HEK293 (cell line): Measurements from ENCODE around the gene MAGEA10.
"Not testable (repeated sequence)": the region's sequence is repeated elsewhere in the genome, so short reads cannot be mapped to it uniquely, and the experiment has no call there.

Source experiments
- CTCF ChIA-PET: fragments of 350-600 bp; formaldehyde crosslinking; extraction: SDS; loops from one replicate; lab custom pipeline; 2021; ENCODE audit warnings: antibody characterized with exemption; lab: Yijun Ruan, JAX
- POLR2A ChIA-PET: fragments of 300-600 bp; formaldehyde crosslinking; extraction: SDS; loops from one replicate; lab custom pipeline; 2020; ENCODE audit warnings: antibody characterized with exemption, inconsistent platforms; lab: Yijun Ruan, JAX
- H3K27ac ChIP-seq: fragments of 200-500 bp; sonication (Bioruptor generic); 2 replicates; pipeline ENCODE4 v1.5.1; 2014; ENCODE audit warnings: low read depth, low read length, control low read depth, inconsistent platforms; ENCODE audit errors: extremely low read depth
- H3K36me3 ChIP-seq, 2 experiments: fragments of 200-500 bp in 1 of 2; sonication (Bioruptor generic) in 1 of 2; 1 replicate in 1 of 2; 2 replicates in 1 of 2; pipeline ENCODE4 v1.5.1; 2014 to 2017; ENCODE audit warnings: inconsistent platforms in 2 of 2, low read length in 2 of 2; ENCODE audit not compliant: control insufficient read depth in 2 of 2, insufficient read depth in 1 of 2
- H3K4me1 ChIP-seq: fragments of 200-500 bp; sonication (Bioruptor generic); 2 replicates; pipeline ENCODE4 v1.5.1; 2014; ENCODE audit warnings: mild to moderate bottlenecking, low read length, inconsistent platforms; ENCODE audit not compliant: control insufficient read depth, insufficient read depth
- H3K4me3 ChIP-seq: 2 replicates; pipeline ENCODE4 v1.5.1; 2011; ENCODE audit warnings: low read depth, mild to moderate bottlenecking, control low read depth, low read length, moderate library complexity
- H3K9me3 ChIP-seq: fragments of 200-500 bp; sonication (Bioruptor generic); 2 replicates; pipeline ENCODE4 v1.5.1; 2014; ENCODE audit warnings: low read depth, low read length, inconsistent platforms; ENCODE audit not compliant: control insufficient read depth, insufficient read depth
- ATF2 ChIP-seq: fragments of 450-650 bp; formaldehyde crosslinking; IDR thresholded peaks from 2 replicates; pipeline ENCODE4 v1.5.1; 2016; ENCODE audit warnings: missing biosample characterization, missing genetic modification characterization, low read depth
- BCL11A ChIP-seq: fragments of 450-650 bp; formaldehyde crosslinking; IDR thresholded peaks from 2 replicates; pipeline ENCODE4 v1.5.1; 2016; ENCODE audit warnings: low read depth, missing biosample characterization, missing genetic modification characterization
- EGR2 ChIP-seq: fragments of 450-650 bp; formaldehyde crosslinking; IDR thresholded peaks from 2 replicates; pipeline ENCODE4 v1.5.1; 2016; ENCODE audit warnings: low read depth, missing biosample characterization, missing genetic modification characterization
- KLF7 ChIP-seq: fragments of 450-650 bp; formaldehyde crosslinking; IDR thresholded peaks from 2 replicates; pipeline ENCODE4 v1.5.1; 2016; ENCODE audit warnings: missing biosample characterization, missing genetic modification characterization, borderline replicate concordance
- MZF1 ChIP-seq: fragments of 450-650 bp; formaldehyde crosslinking; IDR thresholded peaks from 2 replicates; pipeline ENCODE4 v1.5.1; 2017; ENCODE audit warnings: missing biosample characterization, missing genetic modification characterization, borderline replicate concordance
- SP7 ChIP-seq: fragments of 450-650 bp; formaldehyde crosslinking; IDR thresholded peaks from 2 replicates; pipeline ENCODE4 v1.5.1; 2016; ENCODE audit warnings: missing biosample characterization, missing genetic modification characterization
- ZNF138 ChIP-seq: fragments of 450-650 bp; formaldehyde crosslinking; IDR thresholded peaks from 2 replicates; pipeline ENCODE4 v1.5.1; 2016; ENCODE audit warnings: missing biosample characterization, missing genetic modification characterization, borderline replicate concordance
- ZNF211 ChIP-seq: fragments of 450-650 bp; formaldehyde crosslinking; IDR thresholded peaks from 2 replicates; pipeline ENCODE4 v1.5.1; 2016; ENCODE audit warnings: low read depth, missing biosample characterization, missing genetic modification characterization
- ZNF292 ChIP-seq: fragments of 450-650 bp; formaldehyde crosslinking; IDR thresholded peaks from 2 replicates; pipeline ENCODE4 v1.5.1; 2016; ENCODE audit warnings: low read depth, missing biosample characterization, missing genetic modification characterization, borderline replicate concordance
- ZNF324 ChIP-seq: fragments of 450-650 bp; formaldehyde crosslinking; IDR thresholded peaks from 2 replicates; pipeline ENCODE4 v1.5.1; 2016; ENCODE audit warnings: missing biosample characterization, missing genetic modification characterization
- ZNF433 ChIP-seq: fragments of 450-650 bp; formaldehyde crosslinking; IDR thresholded peaks from 2 replicates; pipeline ENCODE4 v1.5.1; 2016; ENCODE audit warnings: missing biosample characterization, missing genetic modification characterization, low read depth
- ZNF530 ChIP-seq: fragments of 450-650 bp; formaldehyde crosslinking; IDR thresholded peaks from 2 replicates; pipeline ENCODE4 v1.5.1; 2016; ENCODE audit warnings: low read depth, missing biosample characterization, missing genetic modification characterization
- ZNF654 ChIP-seq: fragments of 450-650 bp; formaldehyde crosslinking; IDR thresholded peaks from 2 replicates; pipeline ENCODE4 v1.5.1; 2016; ENCODE audit warnings: low read depth, missing biosample characterization, missing genetic modification characterization
- ZSCAN23 ChIP-seq: fragments of 450-650 bp; formaldehyde crosslinking; IDR thresholded peaks from 2 replicates; pipeline ENCODE4 v1.5.1; 2016; ENCODE audit warnings: missing biosample characterization, missing genetic modification characterization
- TF ChIP-seq, protein P1 (sequence below): fragments of 450-650 bp; formaldehyde crosslinking; IDR thresholded peaks from 2 replicates; pipeline ENCODE4 v1.5.1; 2016; ENCODE audit warnings: missing biosample characterization, missing genetic modification characterization
- TF ChIP-seq, protein P2 (sequence below): fragments of 450-650 bp; formaldehyde crosslinking; IDR thresholded peaks from 2 replicates; pipeline ENCODE4 v1.5.1; 2016; ENCODE audit warnings: missing biosample characterization, missing genetic modification characterization
- TF ChIP-seq, protein P3 (sequence below): fragments of 450-650 bp; formaldehyde crosslinking; IDR thresholded peaks from 2 replicates; pipeline ENCODE4 v1.5.1; 2016; ENCODE audit warnings: missing biosample characterization, missing genetic modification characterization
- TF ChIP-seq, protein P4 (sequence below): fragments of 450-650 bp; formaldehyde crosslinking; IDR thresholded peaks from 2 replicates; pipeline ENCODE4 v1.5.1; 2016; ENCODE audit warnings: missing biosample characterization, missing genetic modification characterization, borderline replicate concordance

MAGEA10 gene

DNA sequence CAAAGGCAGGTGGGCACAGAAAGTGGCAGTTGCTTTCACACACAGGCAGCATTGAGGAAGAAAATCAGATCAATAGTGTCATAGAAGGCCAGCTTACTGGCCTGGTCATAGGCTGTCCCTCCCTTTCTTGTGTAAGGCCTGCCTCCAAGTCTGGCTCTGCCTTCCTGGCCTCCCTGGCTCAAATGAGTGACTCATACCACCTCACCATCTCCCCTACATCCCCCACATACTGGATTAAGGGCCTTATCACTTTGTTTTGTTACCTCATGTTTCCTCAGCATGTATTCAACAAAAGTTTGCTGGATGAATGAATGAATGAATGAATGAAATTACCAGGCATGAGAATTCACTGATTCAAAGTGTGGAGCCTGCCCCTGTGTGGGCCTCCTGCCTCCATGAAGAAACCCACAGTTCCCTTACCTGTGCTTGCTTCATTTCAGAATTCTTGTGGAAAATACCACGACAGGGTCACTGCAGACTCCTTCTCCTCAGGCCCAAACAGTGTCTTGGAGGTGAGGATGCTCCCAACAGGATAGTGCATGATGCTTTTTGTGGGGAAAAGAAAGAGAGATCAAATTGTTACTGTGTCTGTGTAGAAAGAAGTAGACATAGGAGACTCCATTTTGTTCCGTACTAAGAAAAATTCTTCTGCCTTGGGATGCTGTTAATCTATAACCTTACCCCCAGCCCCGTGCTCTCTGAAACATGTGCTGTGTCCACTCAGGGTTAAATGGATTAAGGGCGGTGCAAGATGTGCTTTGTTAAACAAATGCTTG is 9.1 kb downstream of the MAGEA10 start:
- H3K36me3 ChIP-seq, H3K4me1 ChIP-seq, CTCF ChIA-PET, POLR2A ChIA-PET, H3K9me3 ChIP-seq, H3K4me3 ChIP-seq, H3K27ac ChIP-seq: not testable (repeated sequence)

DNA sequence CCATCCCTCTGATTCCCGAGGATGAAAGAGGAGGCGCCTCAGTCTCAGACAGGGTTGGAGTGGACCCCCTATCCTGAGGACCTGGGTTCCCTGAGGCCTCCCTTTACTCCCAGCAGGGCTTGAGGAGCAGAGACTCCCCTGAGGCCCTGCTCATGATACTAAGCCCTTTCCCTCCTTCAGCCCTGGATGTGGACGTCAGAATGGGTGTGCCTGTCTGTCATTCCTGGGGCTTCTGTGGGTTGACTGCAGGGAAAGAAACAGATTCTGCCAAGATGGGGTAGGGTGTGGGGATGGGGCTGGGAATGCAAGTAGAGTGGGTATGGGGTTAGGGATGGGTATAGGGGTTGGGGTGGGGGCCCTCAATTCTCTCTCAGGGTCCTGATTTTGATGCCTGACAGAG is 21.1 kb downstream of the MAGEA10 start:
- H3K4me1 ChIP-seq, result no peaks in the 10 kb centered on the region
- no peak overlapping the region for H3K27ac ChIP-seq
- POLR2A ChIA-PET, result no interaction called here
- TF ChIP-seq ZNF324 (tag by site-specific recombination), result no peak
- H3K36me3 ChIP-seq, result no peaks in the 10 kb centered on the region
- CTCF ChIA-PET, result no interaction called here
- H3K4me3 ChIP-seq, result no peak overlapping the region
- no peaks in the 10 kb centered on the region for H3K9me3 ChIP-seq

DNA sequence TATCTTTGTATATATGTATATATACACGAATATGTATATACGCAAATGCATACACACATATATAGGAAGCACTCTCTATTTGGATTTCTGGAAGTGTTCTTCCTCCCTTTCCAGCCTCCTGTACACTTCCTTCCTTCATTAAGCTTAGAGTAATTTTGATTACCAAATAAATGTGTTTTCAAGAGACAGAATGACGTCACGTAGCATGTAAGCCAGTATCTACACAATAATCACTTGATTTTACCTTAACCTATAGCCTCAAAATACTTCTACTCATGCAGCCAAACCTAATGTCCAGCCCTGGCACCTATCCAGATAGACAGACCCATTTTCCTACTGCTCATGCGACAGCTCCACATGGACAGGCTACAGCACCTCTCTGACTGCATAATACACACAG is 29.9 kb downstream of the MAGEA10 start:
- H3K4me3 ChIP-seq, result no peak overlapping the region
- ChIA-PET CTCF (no interaction called here), POLR2A (no interaction called here)
- no peaks in the 10 kb centered on the region for H3K36me3 ChIP-seq
- H3K27ac ChIP-seq, result no peak overlapping the region
- H3K4me1 ChIP-seq, result no peaks in the 10 kb centered on the region
- H3K9me3 ChIP-seq, result no peaks in the 10 kb centered on the region
- no peak for TF ChIP-seq BCL11A (tag by site-specific recombination)
- peak; percentile 48; the same call in 1 of the 2 replicates for TF ChIP-seq ATF2 (tag by site-specific recombination)
- TF ChIP-seq, all 188 proteins: peak for 1

- Histone ChIP-seq H3K36me3 (no peaks in the 10 kb centered on the region), H3K9me3 (no peaks in the 10 kb centered on the region), H3K4me1 (no peaks in the 10 kb centered on the region), H3K4me3 (no peak overlapping the region), H3K27ac (no peak overlapping the region)
- ChIA-PET POLR2A (no interaction called here), CTCF (no interaction called here)
- TF ChIP-seq ZNF654 (tag by site-specific recombination) (no peak), KLF7 (tag by site-specific recombination) (no peak), ZNF530 (tag by site-specific recombination) (no peak), MZF1 (tag by site-specific recombination) (no peak), EGR2 (tag by site-specific recombination) (no peak), SP7 (tag by site-specific recombination) (no peak), ZNF433 (tag by site-specific recombination) (no peak), ZSCAN23 (tag by site-specific recombination) (no peak), ZNF292 (tag by site-specific recombination) (no peak), ZNF211 (tag by site-specific recombination) (no peak), ZNF138 (tag by site-specific recombination) (no peak)
- TF ChIP-seq, protein P1, sequence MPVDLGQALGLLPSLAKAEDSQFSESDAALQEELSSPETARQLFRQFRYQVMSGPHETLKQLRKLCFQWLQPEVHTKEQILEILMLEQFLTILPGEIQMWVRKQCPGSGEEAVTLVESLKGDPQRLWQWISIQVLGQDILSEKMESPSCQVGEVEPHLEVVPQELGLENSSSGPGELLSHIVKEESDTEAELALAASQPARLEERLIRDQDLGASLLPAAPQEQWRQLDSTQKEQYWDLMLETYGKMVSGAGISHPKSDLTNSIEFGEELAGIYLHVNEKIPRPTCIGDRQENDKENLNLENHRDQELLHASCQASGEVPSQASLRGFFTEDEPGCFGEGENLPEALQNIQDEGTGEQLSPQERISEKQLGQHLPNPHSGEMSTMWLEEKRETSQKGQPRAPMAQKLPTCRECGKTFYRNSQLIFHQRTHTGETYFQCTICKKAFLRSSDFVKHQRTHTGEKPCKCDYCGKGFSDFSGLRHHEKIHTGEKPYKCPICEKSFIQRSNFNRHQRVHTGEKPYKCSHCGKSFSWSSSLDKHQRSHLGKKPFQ (tag by site-specific recombination), result no peak
- TF ChIP-seq, protein P2, sequence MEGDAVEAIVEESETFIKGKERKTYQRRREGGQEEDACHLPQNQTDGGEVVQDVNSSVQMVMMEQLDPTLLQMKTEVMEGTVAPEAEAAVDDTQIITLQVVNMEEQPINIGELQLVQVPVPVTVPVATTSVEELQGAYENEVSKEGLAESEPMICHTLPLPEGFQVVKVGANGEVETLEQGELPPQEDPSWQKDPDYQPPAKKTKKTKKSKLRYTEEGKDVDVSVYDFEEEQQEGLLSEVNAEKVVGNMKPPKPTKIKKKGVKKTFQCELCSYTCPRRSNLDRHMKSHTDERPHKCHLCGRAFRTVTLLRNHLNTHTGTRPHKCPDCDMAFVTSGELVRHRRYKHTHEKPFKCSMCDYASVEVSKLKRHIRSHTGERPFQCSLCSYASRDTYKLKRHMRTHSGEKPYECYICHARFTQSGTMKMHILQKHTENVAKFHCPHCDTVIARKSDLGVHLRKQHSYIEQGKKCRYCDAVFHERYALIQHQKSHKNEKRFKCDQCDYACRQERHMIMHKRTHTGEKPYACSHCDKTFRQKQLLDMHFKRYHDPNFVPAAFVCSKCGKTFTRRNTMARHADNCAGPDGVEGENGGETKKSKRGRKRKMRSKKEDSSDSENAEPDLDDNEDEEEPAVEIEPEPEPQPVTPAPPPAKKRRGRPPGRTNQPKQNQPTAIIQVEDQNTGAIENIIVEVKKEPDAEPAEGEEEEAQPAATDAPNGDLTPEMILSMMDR (tag by site-specific recombination), result no peak
- TF ChIP-seq, protein P3, sequence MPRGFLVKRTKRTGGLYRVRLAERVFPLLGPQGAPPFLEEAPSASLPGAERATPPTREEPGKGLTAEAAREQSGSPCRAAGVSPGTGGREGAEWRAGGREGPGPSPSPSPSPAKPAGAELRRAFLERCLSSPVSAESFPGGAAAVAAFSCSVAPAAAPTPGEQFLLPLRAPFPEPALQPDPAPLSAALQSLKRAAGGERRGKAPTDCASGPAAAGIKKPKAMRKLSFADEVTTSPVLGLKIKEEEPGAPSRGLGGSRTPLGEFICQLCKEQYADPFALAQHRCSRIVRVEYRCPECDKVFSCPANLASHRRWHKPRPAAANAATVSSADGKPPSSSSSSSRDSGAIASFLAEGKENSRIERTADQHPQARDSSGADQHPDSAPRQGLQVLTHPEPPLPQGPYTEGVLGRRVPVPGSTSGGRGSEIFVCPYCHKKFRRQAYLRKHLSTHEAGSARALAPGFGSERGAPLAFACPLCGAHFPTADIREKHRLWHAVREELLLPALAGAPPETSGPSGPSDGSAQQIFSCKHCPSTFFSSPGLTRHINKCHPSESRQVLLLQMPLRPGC (tag by site-specific recombination), result no peak
- TF ChIP-seq, protein P4, sequence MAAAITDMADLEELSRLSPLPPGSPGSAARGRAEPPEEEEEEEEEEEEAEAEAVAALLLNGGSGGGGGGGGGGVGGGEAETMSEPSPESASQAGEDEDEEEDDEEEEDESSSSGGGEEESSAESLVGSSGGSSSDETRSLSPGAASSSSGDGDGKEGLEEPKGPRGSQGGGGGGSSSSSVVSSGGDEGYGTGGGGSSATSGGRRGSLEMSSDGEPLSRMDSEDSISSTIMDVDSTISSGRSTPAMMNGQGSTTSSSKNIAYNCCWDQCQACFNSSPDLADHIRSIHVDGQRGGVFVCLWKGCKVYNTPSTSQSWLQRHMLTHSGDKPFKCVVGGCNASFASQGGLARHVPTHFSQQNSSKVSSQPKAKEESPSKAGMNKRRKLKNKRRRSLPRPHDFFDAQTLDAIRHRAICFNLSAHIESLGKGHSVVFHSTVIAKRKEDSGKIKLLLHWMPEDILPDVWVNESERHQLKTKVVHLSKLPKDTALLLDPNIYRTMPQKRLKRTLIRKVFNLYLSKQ (tag by site-specific recombination), result no peak
Measured at GRCh38 chrX:152103866-152104265, 34.5 kb downstream of the MAGEA10 start.
